ENCODE results near the gene FBXL13.

FBXL13 gene

GRCh38 chr7:102874166-102874829, 200.3 kb downstream of the FBXL13 start:
- Histone ChIP-seq H3K4me3 (replicated peaks; ENCODE audit: insufficient read depth, low read length) (no peak overlapping the region), H3K27me3 (ENCODE audit: insufficient read depth, poor library complexity, severe bottlenecking) (no peaks in the 10 kb centered on the region), H3K27ac (replicated peaks) (no peak overlapping the region)
- TF ChIP-seq SPI1 (IDR thresholded peaks at IDR 0.05; ENCODE audit: borderline replicate concordance, low read depth), result no peak
- TF ChIP-seq, protein P1, sequence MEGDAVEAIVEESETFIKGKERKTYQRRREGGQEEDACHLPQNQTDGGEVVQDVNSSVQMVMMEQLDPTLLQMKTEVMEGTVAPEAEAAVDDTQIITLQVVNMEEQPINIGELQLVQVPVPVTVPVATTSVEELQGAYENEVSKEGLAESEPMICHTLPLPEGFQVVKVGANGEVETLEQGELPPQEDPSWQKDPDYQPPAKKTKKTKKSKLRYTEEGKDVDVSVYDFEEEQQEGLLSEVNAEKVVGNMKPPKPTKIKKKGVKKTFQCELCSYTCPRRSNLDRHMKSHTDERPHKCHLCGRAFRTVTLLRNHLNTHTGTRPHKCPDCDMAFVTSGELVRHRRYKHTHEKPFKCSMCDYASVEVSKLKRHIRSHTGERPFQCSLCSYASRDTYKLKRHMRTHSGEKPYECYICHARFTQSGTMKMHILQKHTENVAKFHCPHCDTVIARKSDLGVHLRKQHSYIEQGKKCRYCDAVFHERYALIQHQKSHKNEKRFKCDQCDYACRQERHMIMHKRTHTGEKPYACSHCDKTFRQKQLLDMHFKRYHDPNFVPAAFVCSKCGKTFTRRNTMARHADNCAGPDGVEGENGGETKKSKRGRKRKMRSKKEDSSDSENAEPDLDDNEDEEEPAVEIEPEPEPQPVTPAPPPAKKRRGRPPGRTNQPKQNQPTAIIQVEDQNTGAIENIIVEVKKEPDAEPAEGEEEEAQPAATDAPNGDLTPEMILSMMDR (IDR thresholded peaks at IDR 0.05; ENCODE audit: insufficient read depth, low read length), result no peak
- TF ChIP-seq, protein P2, sequence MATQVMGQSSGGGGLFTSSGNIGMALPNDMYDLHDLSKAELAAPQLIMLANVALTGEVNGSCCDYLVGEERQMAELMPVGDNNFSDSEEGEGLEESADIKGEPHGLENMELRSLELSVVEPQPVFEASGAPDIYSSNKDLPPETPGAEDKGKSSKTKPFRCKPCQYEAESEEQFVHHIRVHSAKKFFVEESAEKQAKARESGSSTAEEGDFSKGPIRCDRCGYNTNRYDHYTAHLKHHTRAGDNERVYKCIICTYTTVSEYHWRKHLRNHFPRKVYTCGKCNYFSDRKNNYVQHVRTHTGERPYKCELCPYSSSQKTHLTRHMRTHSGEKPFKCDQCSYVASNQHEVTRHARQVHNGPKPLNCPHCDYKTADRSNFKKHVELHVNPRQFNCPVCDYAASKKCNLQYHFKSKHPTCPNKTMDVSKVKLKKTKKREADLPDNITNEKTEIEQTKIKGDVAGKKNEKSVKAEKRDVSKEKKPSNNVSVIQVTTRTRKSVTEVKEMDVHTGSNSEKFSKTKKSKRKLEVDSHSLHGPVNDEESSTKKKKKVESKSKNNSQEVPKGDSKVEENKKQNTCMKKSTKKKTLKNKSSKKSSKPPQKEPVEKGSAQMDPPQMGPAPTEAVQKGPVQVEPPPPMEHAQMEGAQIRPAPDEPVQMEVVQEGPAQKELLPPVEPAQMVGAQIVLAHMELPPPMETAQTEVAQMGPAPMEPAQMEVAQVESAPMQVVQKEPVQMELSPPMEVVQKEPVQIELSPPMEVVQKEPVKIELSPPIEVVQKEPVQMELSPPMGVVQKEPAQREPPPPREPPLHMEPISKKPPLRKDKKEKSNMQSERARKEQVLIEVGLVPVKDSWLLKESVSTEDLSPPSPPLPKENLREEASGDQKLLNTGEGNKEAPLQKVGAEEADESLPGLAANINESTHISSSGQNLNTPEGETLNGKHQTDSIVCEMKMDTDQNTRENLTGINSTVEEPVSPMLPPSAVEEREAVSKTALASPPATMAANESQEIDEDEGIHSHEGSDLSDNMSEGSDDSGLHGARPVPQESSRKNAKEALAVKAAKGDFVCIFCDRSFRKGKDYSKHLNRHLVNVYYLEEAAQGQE (IDR thresholded peaks at IDR 0.05; ENCODE audit: insufficient replicate concordance, low read depth), result no peak
- TF ChIP-seq POLR2AphosphoS5 (IDR thresholded peaks at IDR 0.05; ENCODE audit: low read depth), result no peak
- TF ChIP-seq GABPA (IDR thresholded peaks at IDR 0.05; ENCODE audit: low read depth), result no peak
- DNase-seq (ENCODE audit: low read depth in 1 of 2, low spot score in 1 of 2), result no peak

DNA sequence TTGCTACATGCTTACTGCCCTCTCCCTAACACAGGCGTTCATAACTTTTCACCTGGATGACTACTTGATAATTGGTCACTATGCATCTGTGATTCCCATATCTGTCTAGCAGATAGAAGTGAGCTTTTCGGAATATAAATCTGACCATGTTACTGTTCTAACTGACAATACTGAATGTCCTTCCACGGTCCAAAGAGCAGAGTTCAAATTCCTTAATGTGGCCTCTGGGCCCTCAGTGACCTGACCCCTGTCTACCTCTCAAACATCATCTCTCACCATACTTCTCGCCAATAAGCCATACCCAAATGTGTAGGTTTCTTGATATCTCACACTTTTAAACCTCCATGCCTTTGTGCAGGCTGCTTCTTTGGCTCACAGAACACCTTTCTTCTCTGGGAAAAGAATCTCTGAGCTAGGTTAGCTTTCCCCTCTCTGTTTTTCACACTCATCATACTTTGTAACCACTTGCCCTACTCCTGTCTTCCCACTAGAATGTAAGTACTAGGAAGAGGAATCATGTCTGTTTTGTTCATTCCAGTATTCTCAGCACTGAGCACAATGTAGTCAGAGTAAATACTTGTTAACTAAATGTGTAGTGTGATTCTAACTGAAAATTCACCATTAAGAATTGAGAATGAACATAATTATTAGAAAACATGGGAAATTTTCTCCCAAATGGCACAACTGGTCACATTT, 201.0 kb downstream of the FBXL13 start:
- no peak overlapping the region for H3K4me3 ChIP-seq (replicated peaks; ENCODE audit: insufficient read depth, low read length)
- no peaks in the 10 kb centered on the region for H3K27me3 ChIP-seq (ENCODE audit: insufficient read depth, poor library complexity, severe bottlenecking)
- no peak for DNase-seq (ENCODE audit: low read depth in 1 of 2, low spot score in 1 of 2)
- H3K27ac ChIP-seq (replicated peaks), result no peak overlapping the region
- no peak for TF ChIP-seq GABPA (IDR thresholded peaks at IDR 0.05; ENCODE audit: low read depth)
- TF ChIP-seq, protein P2 (IDR thresholded peaks at IDR 0.05; ENCODE audit: insufficient replicate concordance, low read depth), result no peak
- TF ChIP-seq SPI1 (IDR thresholded peaks at IDR 0.05; ENCODE audit: borderline replicate concordance, low read depth), result no peak
- TF ChIP-seq, protein P1 (IDR thresholded peaks at IDR 0.05; ENCODE audit: insufficient read depth, low read length), result no peak
- no peak for TF ChIP-seq POLR2AphosphoS5 (IDR thresholded peaks at IDR 0.05; ENCODE audit: low read depth)

GRCh38 chr7:102872460-102872859, 202.1 kb downstream of the FBXL13 start:
- no peak for DNase-seq (ENCODE audit: low read depth in 1 of 2, low spot score in 1 of 2)
- Histone ChIP-seq H3K27ac (replicated peaks) (no peak overlapping the region), H3K27me3 (ENCODE audit: insufficient read depth, poor library complexity, severe bottlenecking) (no peaks in the 10 kb centered on the region), H3K4me3 (replicated peaks; ENCODE audit: insufficient read depth, low read length) (no peak overlapping the region)
- TF ChIP-seq GABPA (IDR thresholded peaks at IDR 0.05; ENCODE audit: low read depth) (no peak), SPI1 (IDR thresholded peaks at IDR 0.05; ENCODE audit: borderline replicate concordance, low read depth) (no peak), POLR2AphosphoS5 (IDR thresholded peaks at IDR 0.05; ENCODE audit: low read depth) (no peak)
- TF ChIP-seq, protein P2 (IDR thresholded peaks at IDR 0.05; ENCODE audit: insufficient replicate concordance, low read depth), result no peak
- TF ChIP-seq, protein P1 (IDR thresholded peaks at IDR 0.05; ENCODE audit: insufficient read depth, low read length), result no peak
